Adipose tissue (tissue), 3 donors: ENCODE data around the gene PPP2R2B. TPM values are rescaled to one million over a fixed set of nuclear protein-coding genes. Genes with fewer than 3 reads are reported as not detected.

ENCODE experiments used
- H3K27ac ChIP-seq: one replicate; pipeline ENCODE4 v1.5.1; 2013; ENCODE audit warnings: low read depth, low read length
- WGBS, 3 donors: extraction: QIAGEN DNeasy Blood & Tissue Kit; methylation state at CpG; one replicate each; pipeline ENCODE4 v1.1.7; 2013; 5-methylcytosine and 5-hydroxymethylcytosine counted together
- polyA plus RNA-seq, 3 donors: library from polyadenylated mRNA; stranded (reverse); fragments of 200-250 nt; gene quantifications; one replicate each; pipeline ENCODE4 v1.2.3, GENCODE V29; 2013
- donor health status: healthy with polysubstance abuse.
- donor health status: Bipolar disorder and iron deficiency.
- donor health status: healthy.

Gene PPP2R2B
- polyA plus RNA-seq, 3 donors, result 0.28 to 0.34 (median 0.31) TPM

DNA sequence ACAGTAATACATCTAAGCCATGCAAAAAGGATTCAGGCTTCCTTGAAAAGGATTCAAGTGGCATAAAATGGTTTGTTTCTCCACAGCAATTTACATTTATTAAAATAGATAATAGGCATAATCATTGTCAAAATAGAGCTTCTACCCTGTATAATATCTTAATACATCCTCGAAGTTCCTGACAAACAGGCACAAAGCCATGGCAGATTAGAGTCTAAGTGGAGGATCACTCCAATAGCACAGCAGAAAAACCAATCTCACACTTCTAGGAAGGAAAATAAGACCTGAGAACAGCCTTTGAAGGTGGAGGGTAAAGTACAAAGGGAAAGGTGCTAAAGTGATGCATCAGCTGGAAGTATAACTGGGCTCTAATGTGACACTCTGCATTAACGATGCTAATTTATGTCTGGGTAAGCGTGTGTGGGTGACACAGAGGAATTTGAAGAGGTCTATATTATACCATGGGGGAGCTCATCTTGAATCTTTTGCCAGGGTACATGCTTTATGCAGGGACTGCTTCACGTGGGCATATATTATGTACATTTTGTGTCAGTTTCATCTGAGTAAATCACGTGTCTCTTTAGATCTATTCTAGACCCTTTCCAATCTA, 28.8 kb downstream of the PPP2R2B start:
- WGBS, 3 donors, result 65 to 68% (median 68%) methylated on average over 5 of the region's 5 CpGs

DNA sequence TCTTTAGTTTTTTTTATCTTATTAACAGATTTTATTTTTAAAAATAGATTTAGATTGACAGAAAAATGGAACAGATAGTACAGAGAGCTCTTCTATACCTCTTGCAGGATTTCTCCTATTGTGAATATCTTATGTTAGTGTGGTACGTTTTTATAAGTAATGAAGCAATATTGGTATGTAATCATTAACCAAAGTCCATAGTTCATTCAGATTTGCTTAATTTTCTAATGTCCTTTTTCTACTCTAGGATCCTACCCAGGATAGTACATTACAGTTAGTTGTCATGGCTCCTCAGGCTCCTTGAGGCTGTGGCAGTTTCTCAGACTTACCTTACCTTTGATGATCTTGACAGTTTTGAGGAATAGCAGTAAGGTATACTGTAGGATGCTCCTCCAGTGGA, 30.4 kb downstream of the PPP2R2B start:
- 24 to 86% (median 80%) methylated on average over 1 of the region's 1 CpG for WGBS, 3 donors

More for the DNA sequence above, 28.8 kb downstream of the PPP2R2B start:
- no peak overlapping the region for H3K27ac ChIP-seq

DNA sequence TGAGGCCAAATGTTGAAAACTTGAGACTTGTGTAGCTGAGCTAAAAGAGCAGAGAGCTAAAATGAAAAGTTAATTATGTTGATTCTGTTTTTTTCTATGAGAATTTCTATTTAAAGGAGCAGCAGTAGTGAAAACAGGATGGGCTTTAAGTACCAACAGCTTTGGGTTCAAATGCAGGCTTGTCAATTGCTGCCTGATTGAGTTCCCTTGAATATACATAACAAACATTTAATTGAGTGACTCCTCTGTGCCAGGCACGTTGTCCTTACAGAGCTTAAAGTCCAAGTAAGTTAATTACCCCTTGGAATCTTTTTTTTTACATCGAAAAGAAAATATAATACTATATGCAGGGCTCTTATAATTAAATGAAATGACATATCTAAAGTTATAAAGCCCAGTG, 38.5 kb downstream of the PPP2R2B start:
- H3K27ac ChIP-seq, result no peak overlapping the region
- 58 to 66% (median 59%) methylated on average over 2 of the region's 2 CpGs for WGBS, 3 donors

More for the DNA sequence above, 30.4 kb downstream of the PPP2R2B start:
- no peak overlapping the region for H3K27ac ChIP-seq

DNA sequence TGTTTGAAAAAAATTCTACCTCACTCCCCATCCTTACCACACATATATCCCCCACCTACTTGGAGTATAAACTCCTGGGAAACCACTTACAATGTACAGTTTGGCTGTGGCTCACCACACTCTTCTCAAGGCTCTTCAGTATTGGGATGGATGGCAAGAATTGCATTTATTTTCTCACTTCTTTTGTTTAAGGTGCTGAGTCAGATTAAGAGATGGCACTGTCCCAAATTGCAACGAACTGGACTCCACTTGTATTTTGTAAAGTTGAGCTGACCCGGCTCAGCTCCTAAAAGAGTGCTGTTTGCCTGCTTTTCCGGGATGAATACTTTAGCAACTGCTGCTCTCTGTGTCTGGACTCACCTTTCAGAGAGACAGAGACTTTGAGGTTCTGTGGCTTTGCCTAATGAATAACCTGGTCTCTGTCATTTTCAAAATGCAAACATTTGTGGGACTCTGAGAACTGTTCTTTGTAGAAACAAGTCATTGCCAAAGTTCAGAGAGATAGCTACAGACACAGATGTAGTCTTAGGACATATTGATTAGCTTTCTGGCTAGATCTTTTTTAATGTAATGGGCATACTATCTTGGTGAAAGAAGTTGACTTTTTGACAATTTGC, 42.2 kb downstream of the PPP2R2B start:
- H3K27ac ChIP-seq, result no peak overlapping the region
- 48 to 68% (median 57%) methylated on average over 3 of the region's 3 CpGs for WGBS, 3 donors

DNA sequence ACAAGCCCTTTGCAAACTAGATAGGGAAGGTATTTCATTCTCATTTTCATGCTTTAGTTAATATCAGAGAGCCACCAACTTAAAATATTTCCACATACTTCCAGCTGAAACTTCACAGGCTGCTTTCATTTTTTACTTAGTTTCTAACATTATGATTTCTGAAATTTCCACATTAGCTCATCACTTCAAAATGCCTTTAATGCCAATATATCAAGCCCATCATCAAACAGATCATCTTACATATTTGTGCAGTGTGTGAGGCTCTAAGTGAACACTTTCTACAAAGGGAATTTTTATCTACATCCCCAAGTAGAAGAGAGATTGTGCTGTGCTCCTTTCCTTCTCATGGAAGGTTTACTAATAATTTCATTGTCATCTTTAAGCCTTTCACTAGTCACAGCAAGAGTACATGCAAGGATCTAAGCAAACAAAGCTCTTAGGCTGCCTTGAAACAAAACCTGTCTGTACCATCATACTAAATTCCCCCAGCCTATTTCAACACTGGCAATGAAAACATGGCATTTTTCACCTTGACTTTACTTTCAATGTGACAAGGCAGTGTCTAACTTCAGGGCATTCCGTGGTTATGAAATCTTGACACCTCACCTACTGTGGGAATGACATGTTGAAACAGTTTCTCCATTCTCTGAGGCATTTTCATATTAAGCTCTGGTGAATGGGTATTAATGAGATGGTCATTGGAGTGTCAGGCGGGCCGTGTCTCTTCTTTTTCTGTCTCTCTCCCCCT, 45.4 kb downstream of the PPP2R2B start:
- H3K27ac ChIP-seq, result no peak overlapping the region
- WGBS, 3 donors, result 61 to 83% (median 74%) methylated on average over 3 of the region's 3 CpGs

DNA sequence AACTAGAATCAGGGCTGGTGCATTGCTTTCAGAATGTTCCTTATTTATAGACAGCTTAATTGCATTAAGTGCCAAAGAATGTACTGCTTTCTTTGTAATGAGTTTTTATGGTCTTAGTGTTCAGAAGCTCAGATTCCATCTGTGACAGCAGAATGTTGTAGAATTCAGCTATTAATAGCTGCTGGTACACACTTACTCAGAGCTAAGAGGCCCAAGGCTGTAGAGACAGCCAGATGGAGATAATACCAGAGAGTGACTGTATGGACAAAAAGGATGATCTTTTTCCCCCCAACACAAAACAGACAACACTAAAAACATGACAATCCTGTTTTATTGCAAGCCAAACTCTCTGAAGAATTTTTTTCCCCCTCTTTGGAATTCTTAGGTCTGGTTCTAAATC, 50.2 kb downstream of the PPP2R2B start:
- no peak overlapping the region for H3K27ac ChIP-seq

DNA sequence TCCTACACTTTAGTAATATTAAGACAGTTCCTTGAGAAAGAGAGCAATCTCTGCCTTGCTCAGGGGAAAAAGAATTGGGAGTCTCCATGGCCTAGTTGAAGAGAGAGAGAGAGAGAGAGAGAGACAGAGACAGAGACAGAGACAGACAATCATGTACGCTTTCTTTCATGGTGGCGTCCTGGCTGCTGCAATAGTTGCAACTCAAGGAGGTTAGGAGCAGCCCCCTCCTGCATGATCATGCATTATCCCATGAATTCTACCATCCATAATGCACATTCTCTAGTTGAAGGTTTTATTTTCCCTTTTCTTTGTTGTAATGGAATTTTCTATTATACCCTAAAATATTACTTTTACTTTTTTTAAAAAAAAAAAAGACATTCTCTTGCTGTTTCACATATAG, 50.7 kb downstream of the PPP2R2B start:
- 55 to 90% (median 74%) methylated on average over 2 of the region's 2 CpGs for WGBS, 3 donors
- H3K27ac ChIP-seq, result no peak overlapping the region

DNA sequence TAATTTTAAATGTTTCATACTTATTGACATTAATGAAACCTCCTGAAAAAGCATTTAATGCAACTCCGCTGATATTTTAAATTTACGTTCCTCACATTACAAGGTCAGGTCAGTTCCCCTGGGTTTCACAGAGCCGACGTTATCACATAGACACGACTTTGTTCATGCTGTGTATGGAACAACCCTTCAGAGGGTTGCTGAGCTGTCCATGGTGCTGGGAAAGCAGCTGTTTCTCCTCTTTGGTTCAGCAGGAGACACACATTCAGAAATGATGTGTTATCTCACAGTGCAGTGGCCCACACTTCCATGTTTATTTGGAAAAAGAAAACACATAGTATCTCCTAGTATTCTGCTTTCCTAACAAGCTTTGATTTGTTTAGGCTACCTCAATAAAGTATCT, 53.5 kb downstream of the PPP2R2B start:
- no peak overlapping the region for H3K27ac ChIP-seq
- 15 to 31% (median 24%) methylated on average over 5 of the region's 5 CpGs for WGBS, 3 donors

DNA sequence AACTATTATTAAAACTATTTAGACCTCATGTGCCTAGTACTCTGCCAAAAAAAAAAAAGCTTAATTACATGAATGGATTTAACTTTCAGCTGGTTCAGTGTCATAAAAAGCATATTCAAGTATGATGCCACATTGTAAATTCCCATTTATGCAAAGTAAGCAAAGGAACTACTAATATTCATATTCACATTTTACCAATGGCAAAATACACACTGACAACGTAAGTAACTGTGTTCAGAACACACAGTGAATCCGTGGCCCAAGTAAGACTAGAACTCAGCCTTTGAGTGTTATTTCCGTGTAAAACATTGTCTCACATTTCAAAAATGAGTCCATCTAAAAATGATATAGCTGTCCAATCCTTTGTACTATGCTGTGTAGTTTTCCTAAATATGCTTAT, 56.8 kb downstream of the PPP2R2B start:
- no peak overlapping the region for H3K27ac ChIP-seq
- 73 to 85% (median 83%) methylated on average over 3 of the region's 3 CpGs for WGBS, 3 donors

DNA sequence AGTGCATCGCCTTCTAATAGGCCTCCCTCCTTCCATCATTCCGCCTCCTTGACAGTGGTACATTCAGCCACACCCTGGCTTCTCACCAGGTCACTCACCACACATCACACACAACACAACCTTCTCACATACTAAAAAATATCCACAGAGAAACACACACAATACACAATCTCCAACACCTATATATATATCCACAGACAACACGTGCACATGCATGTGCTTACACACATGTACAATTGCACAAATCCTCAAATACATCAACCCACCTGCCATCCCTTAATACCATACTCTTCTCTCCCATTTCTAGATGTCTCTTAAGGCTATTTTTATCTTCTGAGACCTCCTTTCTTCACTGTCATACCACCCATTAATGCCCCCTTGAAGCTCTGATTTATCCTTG, 57.6 kb downstream of the PPP2R2B start:
- H3K27ac ChIP-seq, result no peak overlapping the region
- 90 to 97% (median 92%) methylated on average over 3 of the region's 3 CpGs for WGBS, 3 donors

DNA sequence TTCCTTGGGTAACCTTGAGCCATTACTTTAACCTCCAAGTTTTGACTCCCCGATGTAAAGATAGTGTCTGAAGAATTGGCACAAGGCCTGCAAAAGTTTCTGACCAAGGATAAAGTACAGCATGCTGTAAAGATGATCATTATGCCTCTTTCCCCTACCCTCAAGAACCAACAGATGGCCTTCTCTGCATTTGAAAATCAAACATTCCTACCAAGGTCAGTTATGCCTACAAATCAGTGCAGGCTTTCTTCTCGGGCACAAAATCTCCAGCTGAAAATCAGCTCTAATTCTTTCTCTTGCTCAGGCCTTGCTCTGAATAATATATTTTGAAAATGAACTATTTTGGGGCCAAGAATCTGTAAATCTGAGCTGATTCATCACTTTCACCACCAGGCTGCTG, 59.7 kb downstream of the PPP2R2B start:
- 26 to 70% (median 61%) methylated on average over 2 of the region's 2 CpGs for WGBS, 3 donors
- no peak overlapping the region for H3K27ac ChIP-seq

DNA sequence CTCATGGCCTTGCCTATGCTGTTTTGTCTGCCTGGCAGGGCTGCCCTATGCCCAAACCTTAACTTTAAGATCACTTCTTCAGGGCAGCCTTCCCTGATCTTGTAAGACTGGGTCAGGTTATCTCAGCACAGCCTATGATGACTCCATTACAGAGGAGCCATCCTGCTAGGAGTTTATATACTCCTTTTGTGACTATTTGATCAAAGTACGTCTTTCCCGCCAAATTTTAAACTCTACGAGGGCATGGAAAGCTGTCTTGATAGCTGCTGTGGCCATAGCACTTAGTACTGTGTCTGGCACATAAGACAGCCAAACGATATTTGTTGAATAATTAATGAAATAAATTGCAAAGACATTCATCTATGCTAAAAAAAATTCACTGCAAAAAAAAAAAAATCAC, 60.6 kb downstream of the PPP2R2B start:
- H3K27ac ChIP-seq, result no peak overlapping the region
- 77 to 87% (median 86%) methylated on average over 4 of the region's 4 CpGs for WGBS, 3 donors

DNA sequence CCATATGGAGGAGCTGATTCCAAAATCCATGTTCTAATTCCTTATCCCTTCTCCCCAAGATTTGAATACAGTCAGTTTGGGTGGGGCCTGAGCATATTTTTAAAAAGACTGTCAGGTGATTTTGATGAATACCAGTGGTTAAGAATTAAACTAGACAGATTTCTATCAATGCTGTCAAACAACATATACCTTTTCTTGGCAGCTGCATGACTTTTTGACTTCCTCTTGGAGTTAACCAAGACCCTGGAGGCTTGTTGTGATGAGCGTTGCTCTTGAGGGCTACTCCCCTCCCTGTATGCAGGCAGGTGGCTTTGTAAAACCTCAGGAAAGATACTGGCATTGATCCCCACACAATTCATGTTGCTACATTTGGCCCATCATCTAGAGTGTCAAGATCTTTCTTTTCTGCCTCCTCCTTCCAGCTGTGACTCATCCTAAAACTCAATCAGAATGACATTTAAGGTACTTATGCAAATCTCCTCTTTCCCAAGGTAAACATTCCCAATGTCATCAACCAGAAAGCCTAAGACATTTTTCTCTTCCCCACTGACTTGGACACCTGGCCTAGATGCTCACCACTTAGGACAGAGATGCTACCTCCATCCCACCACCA, 61.7 kb downstream of the PPP2R2B start:
- WGBS, 3 donors, result 43 to 57% (median 52%) methylated on average over 1 of the region's 1 CpG
- no peak overlapping the region for H3K27ac ChIP-seq

DNA sequence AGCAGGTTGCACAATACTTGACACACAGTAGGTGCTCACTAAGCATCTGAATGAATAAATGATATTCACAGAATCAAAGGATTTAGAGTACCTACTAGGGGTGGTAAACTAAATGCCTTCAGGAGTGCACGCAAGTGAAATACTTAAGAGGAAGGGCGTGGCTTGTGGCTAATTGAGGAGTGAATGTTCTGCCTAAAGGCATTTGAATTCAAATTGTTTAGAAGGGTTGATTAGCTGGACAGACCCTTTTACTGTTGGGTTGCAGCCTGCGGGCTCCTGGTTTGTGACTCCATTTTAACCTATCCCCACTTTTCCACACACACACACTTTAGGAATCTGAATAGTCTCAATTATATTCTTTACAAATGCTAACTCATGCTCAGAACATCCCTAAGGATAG, 63.1 kb downstream of the PPP2R2B start:
- no peak overlapping the region for H3K27ac ChIP-seq
- 71 to 82% (median 76%) methylated on average over 3 of the region's 3 CpGs for WGBS, 3 donors

DNA sequence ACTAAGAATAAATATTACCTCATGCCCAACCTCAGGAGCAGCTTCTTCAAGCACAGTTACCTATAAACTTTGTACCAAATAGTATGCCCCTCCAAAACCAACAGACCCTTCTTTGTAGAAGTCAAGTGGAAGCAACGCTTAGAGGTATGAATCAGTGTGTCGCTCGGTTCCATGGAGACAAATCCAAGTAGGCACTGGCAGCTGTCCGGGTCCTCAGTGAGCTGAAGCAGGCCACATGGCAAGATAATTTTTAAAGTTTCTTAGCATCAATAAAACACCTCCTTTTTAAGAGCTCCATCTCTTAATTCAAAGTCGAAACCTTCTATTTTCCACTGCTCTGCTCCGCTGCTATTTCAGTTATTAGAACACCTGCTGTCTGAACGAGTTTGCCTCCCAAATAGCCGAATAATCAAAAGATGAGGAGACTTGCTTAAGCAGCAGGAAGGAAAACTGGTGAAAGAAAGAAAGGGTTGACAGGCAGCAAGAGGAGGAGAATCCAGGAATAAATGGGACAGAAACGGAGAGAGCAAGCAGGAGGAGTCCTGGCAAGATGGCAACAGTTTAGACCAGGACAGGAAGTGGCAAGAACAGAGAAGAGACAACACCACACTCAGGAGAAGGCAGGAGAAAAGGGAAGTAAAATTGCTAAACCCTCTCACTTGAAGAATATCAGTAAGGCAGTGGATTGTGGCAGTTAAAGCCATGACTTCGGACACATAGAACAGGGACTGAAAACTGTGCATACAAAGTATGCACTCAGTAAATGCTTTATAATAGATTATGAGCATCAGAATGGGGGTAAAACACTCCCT, 65.0 kb downstream of the PPP2R2B start:
- no peak overlapping the region for H3K27ac ChIP-seq
- WGBS, 3 donors, result 70 to 80% (median 75%) methylated on average over 10 of the region's 10 CpGs

DNA sequence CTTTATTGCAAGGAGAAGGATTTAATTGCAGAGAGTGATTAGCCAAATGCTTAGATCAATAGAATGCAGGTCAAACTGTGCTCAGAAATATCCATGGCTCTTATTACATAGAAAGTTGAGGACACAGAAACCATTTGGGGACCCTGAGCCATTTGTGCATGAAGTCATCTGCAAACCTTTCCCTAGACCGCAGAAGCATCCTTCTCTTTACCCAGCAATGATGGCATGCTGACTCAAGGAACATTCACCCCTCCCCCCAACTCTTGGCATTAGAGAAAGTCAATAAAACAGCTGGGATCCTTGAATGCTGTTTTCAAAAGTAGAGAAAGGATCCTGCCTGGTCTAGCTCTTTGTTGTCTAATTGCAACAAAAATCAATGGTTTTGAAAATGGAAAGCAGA, 73.5 kb downstream of the PPP2R2B start:
- 74 to 80% (median 80%) methylated on average over 1 of the region's 1 CpG for WGBS, 3 donors
- no peak overlapping the region for H3K27ac ChIP-seq

DNA sequence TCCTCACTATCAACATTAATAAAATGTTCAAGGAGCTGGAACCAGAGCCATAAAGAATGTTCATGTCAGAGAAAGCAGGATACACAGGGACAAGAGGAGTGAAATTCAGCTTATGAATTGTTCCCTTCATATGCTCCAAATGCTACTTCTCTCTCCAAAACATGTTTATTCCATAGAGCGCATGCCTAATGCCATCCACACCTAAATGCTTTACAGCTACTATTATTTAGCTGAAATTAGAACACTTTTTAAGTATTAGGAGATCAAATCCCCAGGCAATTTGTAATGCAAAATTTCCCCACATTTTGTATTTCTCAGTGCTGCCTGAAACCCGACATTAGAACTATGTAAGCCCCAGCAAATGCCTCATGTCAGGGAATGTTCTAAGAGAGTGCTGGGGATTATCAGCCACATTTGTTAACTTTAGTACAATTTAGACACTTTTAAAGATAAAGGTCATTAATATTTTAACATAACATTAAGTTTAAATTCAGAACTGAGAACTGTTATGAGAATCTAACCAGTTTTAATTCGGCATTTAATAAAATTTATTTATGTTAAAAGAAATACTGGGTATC, 75.5 kb downstream of the PPP2R2B start:
- 77 to 82% (median 81%) methylated on average over 3 of the region's 3 CpGs for WGBS, 3 donors
- H3K27ac ChIP-seq, result no peak overlapping the region

DNA sequence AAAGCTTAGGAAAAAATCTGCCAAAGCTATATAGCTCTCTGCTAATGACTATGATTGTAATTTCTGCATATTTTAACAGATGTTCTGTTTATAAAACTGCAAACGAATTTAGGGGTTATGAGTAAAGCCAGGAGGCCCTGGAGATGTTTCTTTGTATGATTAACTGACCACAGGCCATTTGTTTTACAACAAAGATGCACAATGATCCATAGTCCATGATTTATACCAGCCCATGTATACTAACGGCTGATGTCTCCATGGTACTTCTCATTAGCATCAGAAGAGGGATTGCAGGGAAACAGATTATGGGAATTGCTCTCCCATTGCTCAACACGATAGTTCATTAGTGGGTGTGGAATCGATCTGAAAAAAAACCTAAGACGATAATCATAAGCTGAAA, 78.9 kb downstream of the PPP2R2B start:
- 82 to 83% (median 82%) methylated on average over 5 of the region's 5 CpGs for WGBS, 3 donors
- no peak overlapping the region for H3K27ac ChIP-seq
